ENCODE results near the gene TMEM150B. TPM values are rescaled to one million over a fixed set of nuclear protein-coding genes. Genes with fewer than 3 reads are reported as not detected.

Gene TMEM150B
- total RNA-seq, 1 donor from 2014 or later = not detected

DNA sequence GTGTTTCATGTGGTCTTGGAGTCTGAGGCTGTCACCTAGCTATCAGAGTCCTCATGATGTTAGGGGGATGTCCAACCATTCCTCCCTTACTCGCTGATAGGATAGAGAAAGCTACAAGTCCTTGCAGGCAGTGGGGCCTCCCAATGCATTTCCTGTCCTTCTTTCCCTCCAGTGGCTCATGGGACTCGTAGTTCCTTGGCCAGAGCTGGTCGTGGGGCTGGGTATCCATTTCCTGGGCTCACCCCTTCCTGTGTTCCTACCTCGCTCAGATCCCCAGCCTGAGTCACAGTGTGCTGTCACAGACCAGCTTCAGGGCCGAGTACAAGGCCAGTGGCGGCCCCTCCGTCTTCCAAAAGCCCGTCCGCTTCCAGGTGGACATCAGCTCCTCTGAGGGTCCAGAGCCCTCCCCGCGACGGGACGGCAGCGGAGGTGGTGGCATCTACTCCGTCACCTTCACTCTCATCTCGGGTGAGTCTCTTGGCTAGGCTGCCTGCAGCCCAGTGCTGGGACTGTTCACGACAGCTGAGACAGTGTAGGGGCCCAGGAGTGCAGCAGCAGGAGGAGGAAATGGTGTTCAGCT, 19.1 kb downstream of the TMEM150B start:
- DNase-seq (ENCODE audit: low read depth in 2 of 2) = no peak

DNA sequence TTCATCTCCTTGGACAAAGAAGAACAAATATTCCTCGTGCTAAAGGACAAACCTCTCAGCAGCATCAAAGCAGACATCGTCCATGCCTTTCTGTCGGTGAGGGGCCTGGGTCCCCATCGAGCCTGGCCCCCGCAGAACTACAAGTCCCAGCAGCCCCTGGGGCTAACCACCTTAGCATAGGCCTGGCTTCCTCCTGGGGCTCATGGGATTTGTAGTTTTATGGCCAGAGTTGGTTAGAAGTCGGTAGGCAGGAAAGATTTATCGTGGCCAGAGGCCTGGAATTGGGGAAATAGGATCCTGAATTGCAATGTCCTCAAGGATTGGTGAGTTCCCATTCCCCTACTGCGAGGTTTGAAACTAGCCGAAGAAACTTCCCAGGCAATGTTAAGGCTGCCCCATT, 19.6 kb downstream of the TMEM150B start:
- peak; percentile 35 to 58 for DNase-seq (ENCODE audit: low read depth in 2 of 2)

GRCh38 chr19:55304980-55305379, 20.2 kb downstream of the TMEM150B start:
- no peak for DNase-seq (ENCODE audit: low read depth in 2 of 2)

DNA sequence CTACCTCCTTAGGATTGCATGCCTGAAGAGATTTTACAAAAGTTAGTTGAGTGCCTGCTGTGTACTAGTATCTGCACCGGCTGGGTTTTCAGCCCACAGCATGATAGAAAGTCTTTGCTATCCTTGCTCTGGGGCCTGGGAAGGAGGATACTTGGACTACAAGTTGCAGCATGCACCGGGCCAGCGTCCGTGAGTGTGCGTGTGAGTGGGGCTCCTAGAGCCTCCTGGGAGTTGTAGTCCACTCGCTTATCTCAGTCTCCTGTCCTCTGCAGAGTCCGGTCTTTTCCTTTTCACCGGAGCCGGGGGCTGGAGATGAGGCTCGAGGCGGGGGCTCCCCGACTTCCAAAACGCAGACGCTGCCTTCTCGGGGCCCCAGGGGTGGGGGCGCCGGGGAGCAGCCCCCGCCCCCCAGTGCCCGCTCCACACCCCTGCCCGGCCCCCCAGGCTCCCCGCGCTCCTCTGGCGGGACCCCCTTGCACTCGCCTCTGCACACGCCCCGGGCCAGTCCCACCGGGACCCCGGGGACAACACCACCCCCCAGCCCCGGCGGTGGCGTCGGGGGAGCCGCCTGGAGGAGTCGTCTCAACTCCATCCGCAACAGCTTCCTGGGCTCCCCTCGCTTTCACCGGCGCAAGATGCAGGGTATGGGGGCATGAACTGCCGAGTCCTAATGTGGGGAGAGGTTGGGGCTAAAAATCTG, 20.7 kb downstream of the TMEM150B start:
- DNase-seq (ENCODE audit: low read depth in 2 of 2) = peak; percentile 46 to 51

DNA sequence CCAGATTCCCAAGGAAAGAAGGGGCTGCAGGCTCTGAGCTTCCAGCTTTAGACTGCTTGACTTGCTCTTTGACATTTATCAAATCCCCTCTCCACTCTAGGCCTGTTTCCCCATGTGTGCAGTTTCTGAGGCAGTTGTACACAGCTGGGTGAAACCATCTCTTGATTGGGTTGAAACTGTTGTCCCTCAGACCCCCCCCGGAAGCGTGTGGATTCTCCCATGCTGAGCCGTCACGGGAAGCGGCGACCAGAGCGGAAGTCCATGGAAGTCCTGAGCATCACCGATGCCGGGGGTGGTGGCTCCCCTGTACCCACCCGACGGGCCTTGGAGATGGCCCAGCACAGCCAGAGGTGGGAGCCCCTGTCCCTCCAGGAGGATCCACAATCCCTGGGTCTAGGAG, 21.7 kb downstream of the TMEM150B start:
- DNase-seq (ENCODE audit: low read depth in 2 of 2) = peak; percentile 18 to 62

DNA sequence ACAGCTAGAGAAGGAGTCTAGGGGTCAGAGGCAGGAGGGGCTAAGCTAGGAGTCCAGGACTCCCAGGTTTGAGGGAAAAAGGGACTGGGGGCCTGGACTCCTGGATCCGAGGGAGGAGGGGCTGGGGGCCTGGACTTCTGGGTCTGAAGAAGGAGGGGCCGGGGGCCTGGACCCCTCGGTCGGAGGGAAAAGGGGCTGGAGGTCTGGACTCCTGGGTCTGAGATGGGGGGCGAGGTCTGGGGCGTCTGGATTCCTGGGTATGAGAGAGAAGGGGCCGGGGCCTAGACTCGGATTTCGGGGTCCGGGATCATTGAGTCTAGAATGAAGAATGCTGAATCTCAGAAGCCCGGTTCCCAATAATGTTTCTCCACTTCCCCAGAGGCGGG, 22.8 kb downstream of the TMEM150B start:
- DNase-seq (ENCODE audit: low read depth in 2 of 2) = no peak

GRCh38 chr19:55301459-55302317, 23.5 kb downstream of the TMEM150B start:
- peak; percentile 75 to 78 for DNase-seq (ENCODE audit: low read depth in 2 of 2)

GRCh38 chr19:55300886-55301458, 24.2 kb downstream of the TMEM150B start:
- DNase-seq (ENCODE audit: low read depth in 2 of 2) = no peak

DNA sequence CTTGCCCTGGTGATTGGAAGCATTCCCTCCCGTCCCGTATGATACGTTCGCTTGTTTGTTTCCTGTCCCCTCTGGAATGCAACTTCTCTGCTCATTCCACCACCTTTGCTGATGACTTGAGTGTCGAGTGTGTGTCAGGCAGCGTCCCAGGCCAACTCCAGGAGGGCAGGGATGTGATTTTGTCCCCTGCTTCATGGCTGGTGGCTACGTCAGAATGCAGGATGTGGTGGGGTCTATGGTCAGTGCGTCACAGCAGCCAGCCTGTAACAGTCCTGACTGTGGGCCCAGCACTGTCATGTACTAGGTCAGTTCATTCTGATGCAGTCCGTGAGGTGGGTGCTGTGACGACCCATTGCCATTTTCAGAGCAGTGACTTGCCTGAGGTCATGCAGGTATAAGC, 25.1 kb downstream of the TMEM150B start:
- no peak for DNase-seq (ENCODE audit: low read depth in 2 of 2)

DNA sequence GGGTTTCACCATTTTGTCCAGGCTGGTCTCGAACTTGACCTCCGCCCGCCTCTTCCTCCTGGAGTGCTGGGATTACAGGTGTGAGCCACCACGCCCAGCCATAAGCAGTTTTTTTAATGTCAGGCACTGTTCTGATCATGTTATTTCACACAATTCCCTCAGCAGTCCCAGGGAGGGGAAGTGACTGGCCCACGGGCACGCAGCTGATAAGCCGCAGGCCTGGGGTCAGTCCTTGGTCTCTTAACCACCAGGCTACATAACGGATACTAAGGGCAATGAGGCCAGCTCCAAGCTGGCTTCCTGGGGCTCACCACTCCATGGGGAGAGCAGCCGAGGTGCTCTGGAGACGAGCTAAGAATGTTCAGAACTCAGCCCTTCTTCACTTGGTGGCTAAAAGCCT, 27.9 kb downstream of the TMEM150B start:
- DNase-seq (ENCODE audit: low read depth in 2 of 2) = no peak

DNA sequence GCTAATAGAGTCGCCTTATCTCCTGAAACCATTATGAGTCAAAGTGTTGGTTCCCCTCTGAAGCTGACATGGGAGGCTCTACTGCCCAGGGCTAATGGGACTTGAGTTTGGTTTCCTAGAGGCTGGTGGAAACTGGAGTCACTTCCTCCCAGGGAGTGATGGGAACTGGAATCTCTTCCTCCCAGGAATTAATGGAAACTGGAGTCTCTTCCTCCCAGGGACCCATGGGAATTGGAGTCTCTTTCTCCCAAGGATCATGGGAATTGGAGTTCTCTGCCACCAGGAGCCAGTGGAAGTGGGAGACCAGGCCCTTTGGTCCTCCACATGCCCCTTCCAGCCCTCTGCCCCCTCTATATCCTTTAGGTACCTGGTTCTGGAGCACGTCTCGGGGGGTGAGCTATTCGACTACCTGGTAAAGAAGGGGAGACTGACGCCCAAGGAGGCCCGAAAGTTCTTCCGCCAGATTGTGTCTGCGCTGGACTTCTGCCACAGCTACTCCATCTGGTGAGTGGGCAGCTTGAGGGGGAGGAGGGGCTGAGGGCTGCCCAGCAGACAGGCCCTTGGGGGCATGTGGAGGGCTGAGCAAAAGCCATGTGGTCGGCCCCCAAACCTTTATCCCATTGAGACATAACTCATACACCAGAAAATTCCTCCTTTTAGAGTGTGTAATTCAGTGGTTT, 35.9 kb downstream of the TMEM150B start:
- DNase-seq (ENCODE audit: low read depth in 2 of 2) = no peak

- DNase-seq (ENCODE audit: low read depth in 2 of 2) = no peak
These were observed 37.6 kb downstream of the TMEM150B start for GRCh38 chr19:55287361-55288079.

GRCh38 chr19:55285229-55285890, 39.8 kb downstream of the TMEM150B start:
- peak in 1 of 2 donors; percentile 40 for DNase-seq (ENCODE audit: low read depth in 2 of 2)

- no peak for DNase-seq (ENCODE audit: low read depth in 2 of 2)
These were observed 40.6 kb downstream of the TMEM150B start for GRCh38 chr19:55284405-55285058.

DNA sequence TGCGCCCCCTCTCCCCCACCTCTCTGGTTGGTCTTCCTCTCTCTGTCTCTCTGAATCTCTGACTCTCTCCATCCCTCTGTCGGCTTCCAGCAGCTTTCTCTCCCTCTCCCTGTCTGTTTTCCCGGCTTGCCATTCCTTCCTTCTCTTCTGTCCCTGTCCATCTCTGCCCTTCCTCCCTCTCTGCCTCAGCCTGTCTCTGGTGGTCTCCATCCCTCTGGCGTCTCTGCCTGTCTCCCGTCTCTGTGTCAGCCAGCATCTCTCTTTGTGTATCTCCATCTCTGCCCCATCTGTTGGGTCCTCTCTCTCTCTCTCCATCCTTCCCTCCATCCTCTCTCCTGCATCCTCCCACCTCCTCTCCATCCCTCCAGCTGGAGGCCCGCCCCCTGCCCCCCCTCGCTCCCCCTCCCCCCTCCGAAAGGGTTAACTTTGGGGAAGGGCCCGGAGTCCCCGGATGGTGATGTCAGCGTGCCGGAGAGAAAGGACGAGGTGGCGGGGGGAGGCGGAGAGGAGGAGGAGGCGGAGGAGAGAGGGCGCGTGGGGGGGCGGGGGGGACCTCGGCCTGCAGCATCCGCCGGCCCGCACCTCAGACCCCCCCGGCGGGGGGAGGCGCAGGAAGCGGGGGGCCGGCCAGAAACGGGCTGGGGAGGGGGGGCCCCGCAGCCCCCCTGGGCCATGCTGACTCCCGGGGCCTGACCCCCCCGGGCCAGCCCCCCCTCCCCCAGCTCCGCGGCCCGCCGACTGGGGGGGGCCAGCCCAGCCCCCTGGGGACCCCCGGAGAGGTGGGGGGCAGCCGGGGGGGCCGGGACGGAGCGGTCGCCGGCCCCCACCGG, 41.4 kb downstream of the TMEM150B start, which contains the start of gene BRSK1:
Gene BRSK1, plus strand, starts transcription at position 450 of the 830 bp plus-strand sequence. CDS start 446 bp downstream, outside the sequence.
- DNase-seq (ENCODE audit: low read depth in 2 of 2) = no peak

DNA sequence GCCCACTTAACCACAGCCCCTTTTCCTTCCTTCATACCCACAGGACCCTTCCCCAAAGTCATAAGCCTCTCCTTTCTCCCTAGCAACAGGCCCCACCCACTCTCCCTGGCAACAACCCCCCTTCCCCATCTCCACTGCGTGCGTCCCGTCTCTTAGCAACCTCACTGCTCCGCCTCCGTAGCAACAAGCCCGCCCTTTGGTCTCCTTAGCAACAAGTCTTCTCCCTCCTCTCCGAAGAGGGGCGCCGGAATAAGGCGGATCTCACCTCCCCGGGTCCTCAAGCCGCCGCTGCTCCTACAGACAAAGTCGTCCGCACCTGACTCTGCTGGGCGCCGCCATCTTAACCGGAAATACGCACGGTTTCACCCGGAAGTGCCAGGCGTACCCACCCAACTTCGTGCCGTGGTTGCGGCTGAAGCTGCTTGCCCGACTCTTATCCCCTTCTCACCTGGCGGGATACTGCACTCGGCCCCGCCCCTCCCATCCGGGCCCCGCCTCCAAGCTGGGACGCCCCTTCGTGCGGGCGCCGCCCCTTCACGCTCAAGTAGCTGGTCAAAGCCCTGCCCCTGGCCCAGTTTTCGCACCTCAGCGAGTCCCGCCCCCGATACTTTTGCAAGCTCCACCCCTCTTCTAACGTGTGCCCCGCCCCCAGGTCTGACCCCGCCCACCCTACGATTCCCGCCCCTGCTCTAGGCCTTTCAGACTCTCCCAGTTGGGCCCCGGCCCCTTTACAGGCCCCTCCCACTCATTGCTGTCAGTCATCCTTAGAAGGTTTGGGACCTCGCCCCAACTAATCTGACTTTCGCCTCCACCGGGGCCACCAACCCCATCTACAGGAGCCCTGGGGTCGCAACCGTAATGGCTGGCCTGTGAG, 45.1 kb downstream of the TMEM150B start, which contains the start of gene HSPBP1:
Gene HSPBP1, minus strand, starts transcription at position 341 of the 874 bp plus-strand sequence. CDS start 502 bp downstream, outside the sequence.
- peak; percentile 87 to 94 for DNase-seq (ENCODE audit: low read depth in 2 of 2)

GRCh38 chr19:55279340-55279739, 45.8 kb downstream of the TMEM150B start:
- DNase-seq (ENCODE audit: low read depth in 2 of 2) = no peak

All from lung microvascular endothelial cell (primary cell).